PC-9 (cell line): Measurements from ENCODE around the gene FAM78B. TPM values are rescaled to one million over a fixed set of nuclear protein-coding genes. Genes with fewer than 3 reads are reported as not detected.

Experiments used
- BruUV-seq: library from RNA; stranded (reverse); fragments of 400-500 nt; replicated peaks from 2 replicates; lab custom pipeline; 2021; lab: Mats Ljungman, UMichigan
- CTCF ChIA-PET: fragments of 300-600 bp; sonication (Branson Sonifier 250); formaldehyde crosslinking; loops from one replicate; lab custom pipeline; 2022; ENCODE audit warnings: antibody characterized with exemption; lab: Charles Lee
- POLR2A ChIA-PET: fragments of 300-600 bp; sonication (Branson Sonifier 250); formaldehyde crosslinking; loops from one replicate; lab custom pipeline; 2022; ENCODE audit warnings: antibody characterized with exemption; ENCODE audit not compliant: unreplicated experiment; lab: Charles Lee
- DNase-seq, 2 experiments: peaks; one replicate each; pipeline versions ENCODE4 v3.0.0 to v3.0.0-alpha.2; 2015 to 2022; ENCODE audit warnings: mixed read lengths in 1 of 2
- H2AFZ ChIP-seq: fragments of 200-600 bp; sonication (generic); 2 replicates; pipeline ENCODE4 v1.8.1; 2017; ENCODE audit warnings: antibody characterized with exemption
- H3F3A ChIP-seq: fragments of 200-600 bp; sonication (generic); 2 replicates; pipeline ENCODE4 v1.8.1; 2017; ENCODE audit warnings: antibody characterized with exemption, mild to moderate bottlenecking, low read depth; ENCODE audit not compliant: insufficient read depth
- H3K27ac ChIP-seq: fragments of 200-600 bp; sonication (generic); 2 replicates; pipeline ENCODE4 v1.6.1; 2016; ENCODE audit warnings: mixed run types
- H3K27me3 ChIP-seq: fragments of 200-600 bp; sonication (generic); 2 replicates; pipeline ENCODE4 v1.6.1; 2016; ENCODE audit warnings: low read depth, mixed run types; ENCODE audit not compliant: insufficient read depth
- H3K36me3 ChIP-seq: fragments of 200-600 bp; sonication (generic); 2 replicates; pipeline ENCODE4 v1.6.1; 2016; ENCODE audit warnings: low read depth, mixed run types
- H3K4me1 ChIP-seq: fragments of 200-600 bp; sonication (generic); replicated peaks from 2 replicates; pipeline ENCODE4 v1.6.1; 2016; ENCODE audit warnings: mixed run types; ENCODE audit not compliant: insufficient read depth
- H3K4me2 ChIP-seq: fragments of 200-600 bp; sonication (generic); 2 replicates; pipeline ENCODE4 v1.6.1; 2017; ENCODE audit warnings: mixed run types
- H3K4me3 ChIP-seq: fragments of 200-600 bp; sonication (generic); 2 replicates; pipeline ENCODE4 v1.6.1; 2016; ENCODE audit warnings: mixed run types
- H3K79me2 ChIP-seq: fragments of 200-600 bp; sonication (generic); 2 replicates; pipeline ENCODE4 v1.6.1; 2017; ENCODE audit warnings: low read depth, mixed run types
- H3K9me2 ChIP-seq: fragments of 200-600 bp; sonication (generic); 2 replicates; pipeline ENCODE4 v1.8.1; 2017; ENCODE audit warnings: mild to moderate bottlenecking; ENCODE audit not compliant: insufficient read depth
- H3K9me3 ChIP-seq: fragments of 200-600 bp; sonication (generic); 2 replicates; pipeline ENCODE4 v1.8.1; 2016; ENCODE audit warnings: low read depth; ENCODE audit not compliant: insufficient read depth
- H4K20me1 ChIP-seq: fragments of 200-600 bp; sonication (generic); 2 replicates; pipeline ENCODE4 v1.8.1; 2017; ENCODE audit not compliant: insufficient read depth
- CTCF ChIP-seq: fragments of 200-600 bp; sonication (generic); conservative IDR thresholded peaks from 2 replicates; pipeline ENCODE4 v1.6.1; 2017; ENCODE audit warnings: mixed run types, antibody characterized with exemption, mild to moderate bottlenecking, moderate library complexity
- EZH2 ChIP-seq: fragments of 200-600 bp; sonication (generic); IDR thresholded peaks from 2 replicates; pipeline ENCODE4 v1.8.0; 2017; ENCODE audit warnings: antibody characterized with exemption, low read depth
- intact Hi-C: fragments of 100-400 bp; cut with micrococcal nuclease; formaldehyde crosslinking; loops from one replicate; pipeline ENCODE4 v1.10.0; 2022; ENCODE audit not compliant: unreplicated experiment
- total RNA-seq: library from RNA; stranded (reverse); gene quantifications from 2 replicates; pipeline ENCODE4 v1.2.3, GENCODE V29; 2021

FAM78B gene
- total RNA-seq, 1 experiment from 2014 or later = not detected

DNA sequence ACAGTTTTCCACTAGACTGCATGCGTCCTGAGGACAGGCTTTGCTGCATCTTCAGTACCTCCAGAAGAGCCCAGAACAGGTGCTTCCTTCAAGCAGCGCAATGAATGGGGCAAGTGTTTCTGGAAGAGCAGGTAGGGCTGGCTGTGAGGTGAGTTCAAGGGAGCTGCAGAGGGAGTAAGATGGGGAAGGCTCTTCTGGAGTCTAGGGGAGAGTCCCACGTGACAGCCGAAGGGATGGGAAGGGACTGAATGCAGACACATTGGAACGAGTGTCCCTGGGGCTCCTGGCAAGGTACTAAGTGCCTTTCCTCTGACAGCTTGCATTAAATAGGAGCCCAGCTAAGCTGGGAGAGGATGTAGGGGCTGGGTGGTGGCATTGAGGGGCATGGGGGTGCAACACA is 84.2 kb downstream of the FAM78B start:
- H3K9me3 ChIP-seq = no peaks in the 10 kb centered on the region
- CTCF ChIA-PET = no interaction called here

GRCh38 chr1:166080967-166081870 is 85.6 kb downstream of the FAM78B start:
- no peaks in the 10 kb centered on the region for H3F3A ChIP-seq
- ChIA-PET CTCF (no interaction called here), POLR2A (no interaction called here)
- H3K27ac ChIP-seq = no peak overlapping the region
- H3K4me2 ChIP-seq = no peak overlapping the region
- H2AFZ ChIP-seq = no peak overlapping the region
- H4K20me1 ChIP-seq = no peaks in the 10 kb centered on the region
- no TSS peak for BruUV-seq
- H3K27me3 ChIP-seq = no peaks in the 10 kb centered on the region; the same call in 1 of the 2 replicates
- H3K36me3 ChIP-seq = no peaks in the 10 kb centered on the region
- no peak for DNase-seq
- no peaks in the 10 kb centered on the region for H3K9me2 ChIP-seq
- no peak overlapping the region for H3K4me3 ChIP-seq
- H3K79me2 ChIP-seq = no peaks in the 10 kb centered on the region
- no peaks in the 10 kb centered on the region for H3K4me1 ChIP-seq
- H3K9me3 ChIP-seq = no peaks in the 10 kb centered on the region
- TF ChIP-seq EZH2 (no peak), CTCF (no peak)
- intact Hi-C loops = no loop called here

More for the DNA sequence above, 84.2 kb downstream of the FAM78B start:
- TF ChIP-seq CTCF = no peak
- no peak for TF ChIP-seq EZH2
- Histone ChIP-seq H3K79me2 (no peaks in the 10 kb centered on the region), H3K4me3 (no peak overlapping the region), H3K27ac (no peak overlapping the region), H3K4me1 (no peaks in the 10 kb centered on the region), H4K20me1 (no peaks in the 10 kb centered on the region), H3K4me2 (no peak overlapping the region), H3F3A (no peaks in the 10 kb centered on the region), H3K27me3 (no peaks in the 10 kb centered on the region; the same call in 1 of the 2 replicates), H3K9me2 (no peaks in the 10 kb centered on the region), H2AFZ (no peak overlapping the region), H3K36me3 (no peaks in the 10 kb centered on the region)
- POLR2A ChIA-PET = no interaction called here
- no peak for DNase-seq
- no TSS peak for BruUV-seq
- intact Hi-C loops = no loop called here

GRCh38 chr1:166080277-166080966 is 86.4 kb downstream of the FAM78B start:
- Histone ChIP-seq H2AFZ (no peak overlapping the region), H3F3A (no peaks in the 10 kb centered on the region), H3K27ac (no peak overlapping the region), H3K27me3 (no peaks in the 10 kb centered on the region), H3K4me2 (no peak overlapping the region), H3K79me2 (no peaks in the 10 kb centered on the region), H4K20me1 (no peaks in the 10 kb centered on the region), H3K36me3 (no peaks in the 10 kb centered on the region), H3K9me2 (no peaks in the 10 kb centered on the region), H3K4me1 (no peaks in the 10 kb centered on the region), H3K9me3 (no peaks in the 10 kb centered on the region), H3K4me3 (no peak overlapping the region)
- intact Hi-C loops = no loop called here
- TF ChIP-seq EZH2 (no peak), CTCF (no peak)
- DNase-seq = no peak
- ChIA-PET CTCF (interaction anchor here (0.6 kb wide), 1 partner anchor 156 kb away, joined by 3 read pairs; no protein-coding TSS in a partner anchor), POLR2A (no interaction called here)
- BruUV-seq = no TSS peak
